Measurements from ENCODE around the gene ANOS1.

- TF ChIP-seq POLR2A (IDR thresholded peaks at IDR 0.05; ENCODE audit: low read length) = no peak
- no peak for TF ChIP-seq GATA1 (IDR thresholded peaks at IDR 0.05; ENCODE audit: low read depth, low read length)
These were observed 183.5 kb downstream of the ANOS1 start for GRCh38 chrX:8548446-8548845.
